Fibroblast of skin of scalp (primary cell): ENCODE results near the gene METAP1.
A peak's percentile ranks its signal among the peaks of the same experiment; 100 is the strongest.
"Not testable (repeated sequence)": the region's sequence is repeated elsewhere in the genome, so short reads cannot be mapped to it uniquely, and the experiment has no call there.

Experiments
- DNase-seq: peaks from one replicate; pipeline ENCODE4 v3.0.0-alpha.2; 2013

METAP1 gene

GRCh38 chr4:99059550-99059949 is 64.0 kb downstream of the METAP1 start:
- DNase-seq, result no peak

DNA sequence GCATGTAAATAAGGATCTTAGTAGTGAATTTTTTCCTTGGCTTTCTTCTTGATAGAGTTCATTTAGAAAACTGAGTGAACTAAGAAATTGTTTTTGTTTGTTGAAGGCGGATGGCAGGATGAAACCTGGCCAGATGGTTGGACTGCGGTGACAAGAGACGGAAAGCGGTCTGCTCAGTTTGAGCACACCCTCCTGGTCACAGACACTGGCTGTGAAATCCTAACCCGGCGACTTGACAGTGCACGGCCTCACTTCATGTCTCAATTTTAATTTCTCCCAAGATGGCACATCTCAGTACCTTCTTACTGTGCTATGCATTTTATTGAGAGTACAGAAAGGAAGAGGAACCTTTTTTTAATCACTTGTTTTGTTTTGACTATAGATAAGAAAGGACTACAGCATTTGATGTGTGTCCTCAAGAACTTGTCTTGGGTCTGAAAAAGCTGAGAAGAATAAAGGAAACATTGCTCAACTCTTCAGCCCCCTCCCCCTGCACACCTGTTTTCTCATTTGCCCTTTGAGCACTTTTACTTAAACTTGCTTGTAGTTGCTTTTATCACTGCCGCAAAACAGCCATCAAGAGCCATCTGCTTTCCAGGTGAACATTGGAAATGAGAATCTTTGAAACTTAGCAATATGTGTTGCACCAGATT is 65.7 kb downstream of the METAP1 start:
- DNase-seq, result peak; percentile 20

- no peak for DNase-seq
Measured at GRCh38 chr4:99062120-99062519, 66.6 kb downstream of the METAP1 start.

GRCh38 chr4:99065521-99065920 is 70.0 kb downstream of the METAP1 start:
- DNase-seq, result not testable (repeated sequence)

- DNase-seq, result no peak
Measured at GRCh38 chr4:99067617-99068016, 72.1 kb downstream of the METAP1 start.

DNA sequence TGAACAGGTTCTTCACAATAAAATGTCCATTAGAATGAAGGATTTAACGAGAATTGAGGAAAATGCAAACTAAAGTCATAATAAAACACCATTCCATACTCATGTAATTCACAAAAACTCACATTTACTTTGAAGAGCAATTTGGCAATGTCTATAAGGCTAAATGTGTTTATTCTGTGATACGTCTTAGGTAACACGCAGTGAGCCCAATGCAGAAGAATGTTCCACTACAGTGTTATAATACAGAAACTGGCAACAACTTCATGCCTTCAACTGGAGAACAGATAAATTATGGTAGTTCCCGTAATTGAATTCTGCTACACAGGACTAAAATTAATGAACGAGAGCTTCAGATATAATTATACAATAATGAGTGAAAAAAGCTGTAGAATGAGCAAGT is 75.6 kb downstream of the METAP1 start:
- no peak for DNase-seq

- DNase-seq, result no peak
Measured at GRCh38 chr4:99074816-99075215, 79.3 kb downstream of the METAP1 start.

GRCh38 chr4:99076292-99076976 is 80.9 kb downstream of the METAP1 start:
- DNase-seq, result no peak

GRCh38 chr4:99077177-99077576 is 81.7 kb downstream of the METAP1 start:
- DNase-seq, result no peak

GRCh38 chr4:99078336-99078735 is 82.8 kb downstream of the METAP1 start:
- no peak for DNase-seq

DNA sequence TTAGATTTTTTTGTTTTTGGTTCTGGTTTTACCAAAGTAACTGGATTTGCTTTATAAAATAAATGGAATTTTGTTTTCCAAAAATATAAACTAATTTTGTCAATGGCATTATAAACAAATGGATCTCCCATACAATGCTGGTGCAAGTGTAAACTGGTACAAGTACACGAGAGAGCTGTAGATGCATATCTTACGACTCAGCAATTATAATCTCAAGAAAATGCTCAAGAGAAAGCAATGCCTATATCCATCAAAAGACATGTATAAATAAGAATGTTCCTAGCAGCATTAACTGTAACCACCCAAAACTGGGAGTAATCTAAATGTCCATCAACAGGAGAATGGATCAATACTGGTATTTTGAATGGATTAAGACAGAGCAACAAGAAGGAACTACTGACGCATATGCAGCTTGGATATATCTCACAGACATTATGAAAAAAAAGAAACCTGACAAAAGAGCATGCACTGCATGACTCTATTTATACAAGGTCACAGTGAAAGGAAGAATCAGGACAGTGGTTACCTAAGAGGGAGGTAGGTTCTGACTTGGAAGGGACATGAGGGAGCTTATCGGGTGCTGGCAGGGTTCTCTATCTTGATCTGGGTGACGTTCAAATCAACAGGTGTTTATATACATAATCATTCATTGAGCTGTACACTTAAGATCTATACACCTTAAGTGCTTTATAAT is 83.6 kb downstream of the METAP1 start:
- DNase-seq, result no peak

GRCh38 chr4:99079625-99080295 is 84.2 kb downstream of the METAP1 start:
- DNase-seq, result no peak

DNA sequence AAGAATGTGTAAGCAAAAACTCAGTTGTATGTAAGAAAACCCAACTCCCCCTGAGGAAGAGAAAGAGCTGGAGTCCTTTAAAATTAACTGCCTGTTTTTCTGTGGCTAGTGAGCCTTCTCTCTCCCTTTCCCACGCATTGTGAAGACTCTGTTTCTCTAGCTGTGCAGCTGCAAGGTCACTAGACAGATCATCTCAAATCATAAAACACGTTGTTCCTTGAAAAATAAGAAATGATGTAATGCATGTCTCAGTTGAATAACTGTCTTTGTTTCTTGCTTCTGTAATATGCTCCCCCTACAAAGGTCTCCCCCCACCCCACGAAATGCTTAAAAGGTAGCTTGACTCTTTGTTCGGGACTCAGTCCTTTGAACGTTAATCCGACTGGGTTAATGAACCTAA is 85.3 kb downstream of the METAP1 start:
- DNase-seq, result not testable (repeated sequence)

DNA sequence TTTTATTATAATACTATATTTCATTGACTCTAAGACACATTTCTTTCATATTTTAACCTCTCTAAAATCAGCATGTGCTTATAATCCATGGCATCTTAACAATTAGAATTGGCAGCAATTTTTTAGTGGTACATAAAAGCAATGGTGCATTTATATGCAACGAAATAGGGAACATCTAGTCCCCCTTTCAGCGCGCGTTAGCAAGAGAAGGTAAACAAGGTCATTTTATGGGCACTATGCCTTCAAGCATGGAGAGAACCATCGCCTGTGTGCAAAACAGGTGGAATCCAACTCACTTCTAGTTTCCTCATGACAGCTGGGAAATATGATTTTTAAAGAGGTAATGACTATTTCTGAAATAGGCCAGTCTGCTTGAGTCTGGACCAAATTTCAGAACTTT is 86.7 kb downstream of the METAP1 start:
- no peak for DNase-seq

GRCh38 chr4:99084595-99084994 is 89.1 kb downstream of the METAP1 start:
- no peak for DNase-seq

DNA sequence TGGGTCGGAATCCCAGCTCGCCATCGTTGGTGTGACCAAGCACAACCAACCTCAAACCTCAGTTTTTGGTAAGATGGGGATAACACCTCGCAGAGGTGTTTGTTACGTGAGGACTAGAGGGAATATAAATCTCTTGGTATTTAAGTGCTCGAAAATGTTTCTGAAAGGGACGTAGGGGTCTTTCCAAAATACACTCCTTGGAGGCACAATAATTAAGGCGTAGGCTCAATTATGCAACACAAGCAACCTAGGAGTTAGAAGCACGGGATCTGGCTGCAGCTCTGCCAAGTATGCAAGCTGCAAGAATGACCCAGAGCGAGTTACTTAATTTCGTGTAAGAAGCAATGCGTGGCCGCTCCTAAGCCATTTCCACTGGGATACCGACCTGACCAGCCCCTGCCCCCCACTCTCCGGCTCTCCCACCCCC is 92.5 kb downstream of the METAP1 start:
- peak; percentile 62 for DNase-seq

DNA sequence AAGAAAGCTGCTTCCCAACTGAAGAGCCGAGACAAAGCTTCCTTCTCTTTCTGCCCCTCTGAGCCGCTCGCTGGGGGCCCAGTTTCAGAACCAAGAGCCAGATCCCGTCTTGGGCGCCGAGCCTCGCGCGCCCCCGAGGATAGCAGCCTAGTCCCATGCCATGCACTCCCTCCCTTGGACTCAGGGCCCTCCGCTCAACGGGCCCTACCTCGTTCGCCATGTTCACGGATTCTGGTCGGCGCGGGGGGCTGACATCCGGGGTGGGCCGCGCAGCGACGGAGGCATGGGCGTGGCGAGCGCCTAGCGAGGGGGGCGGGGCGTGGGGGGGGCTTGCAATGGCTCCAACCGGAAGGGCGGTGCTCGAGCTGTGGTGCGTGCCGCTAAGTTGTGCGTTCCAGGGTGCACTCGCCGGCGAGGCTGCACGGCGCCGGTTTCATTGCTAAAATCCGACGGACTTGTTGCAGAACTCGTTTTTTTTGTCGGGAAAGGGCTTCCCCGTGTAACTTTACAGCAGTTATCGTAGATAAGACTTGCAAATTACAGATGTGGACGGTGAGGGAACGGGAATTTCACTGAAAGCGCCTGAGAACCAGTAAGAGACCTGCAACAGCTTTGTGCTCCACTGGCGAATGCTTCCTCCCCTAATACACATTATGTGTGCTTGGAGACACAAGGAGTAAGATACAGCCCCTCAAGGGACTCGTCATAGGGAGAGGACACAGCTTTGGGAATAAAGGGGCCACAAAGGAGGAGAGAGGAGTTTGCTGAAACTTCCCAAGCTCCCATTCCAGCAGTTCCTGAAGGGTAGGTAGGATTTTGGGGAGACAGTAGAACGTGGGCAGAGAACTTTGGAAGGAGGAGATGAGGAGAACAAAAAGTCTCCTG is 93.2 kb downstream of the METAP1 start, which contains the start of gene ADH5:
TSS of gene ADH5 (minus strand) at position 308 of the 885 bp plus-strand sequence. CDS start at position 220, 88 bp downstream.
- DNase-seq, result peak; percentile 90

GRCh38 chr4:99090481-99091215 is 95.1 kb downstream of the METAP1 start:
- peak; percentile 24 for DNase-seq

DNA sequence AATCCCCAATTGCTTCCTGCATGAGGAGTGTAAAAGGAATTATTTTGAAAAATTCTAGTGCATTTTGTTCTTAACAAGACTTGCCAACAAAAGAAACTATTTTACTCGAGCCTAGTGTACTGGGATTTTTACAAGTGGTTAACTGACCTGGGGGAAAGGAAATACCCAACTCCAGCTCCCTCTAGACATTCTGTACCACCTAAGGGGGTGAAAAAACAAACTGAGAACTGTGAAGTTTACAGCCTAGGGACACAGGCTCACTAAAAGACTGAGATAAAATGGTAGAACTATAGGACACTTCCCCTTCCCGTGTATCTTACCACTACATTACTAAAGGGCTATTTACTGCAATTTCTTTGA is 95.7 kb downstream of the METAP1 start:
- no peak for DNase-seq

GRCh38 chr4:99091841-99092240 is 96.3 kb downstream of the METAP1 start:
- not testable (repeated sequence) for DNase-seq

DNA sequence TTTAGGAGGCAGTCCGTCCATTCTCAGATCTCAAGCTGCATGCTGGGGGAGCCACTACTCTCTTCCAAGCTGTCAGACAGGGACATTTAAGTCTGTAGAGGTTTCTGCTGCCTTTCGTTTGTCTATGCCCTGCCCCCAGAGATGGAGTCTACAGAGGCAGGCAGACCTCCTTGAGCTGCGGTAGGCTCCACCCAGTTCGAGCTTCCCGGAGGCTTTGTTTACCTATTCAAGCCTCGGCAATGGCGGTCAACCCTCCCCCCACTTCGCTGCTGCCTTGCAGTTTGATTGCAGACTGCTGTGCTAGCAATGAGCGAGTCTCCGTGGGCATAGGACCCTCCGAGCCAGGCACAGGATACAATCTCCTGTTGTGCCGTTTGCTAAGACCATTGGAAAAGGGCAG is 103.8 kb downstream of the METAP1 start:
- no peak for DNase-seq
